Stimulated activated naive CD8-positive, alpha-beta T cell treated with anti-CD3 and anti-CD28 coated beads, Interleukin-15, Interleukin-2, amounts not matched to agents 100 ng/mL and 50 ng/mL, for 24 hours (primary cell): ENCODE measurements around the gene NCCRP1.
A peak's percentile ranks its signal among the peaks of the same experiment; 100 is the strongest.
"Not testable (repeated sequence)": the region's sequence is repeated elsewhere in the genome, so short reads cannot be mapped to it uniquely, and the experiment has no call there.

ENCODE experiments used
- H3K27ac Mint-ChIP-seq: one replicate; pipeline ENCODE4 v1.8.0; 2021; ENCODE audit warnings: mild to moderate bottlenecking, mixed read lengths
- H3K27me3 Mint-ChIP-seq: one replicate; pipeline ENCODE4 v1.8.0; 2021; ENCODE audit warnings: mixed read lengths
- H3K36me3 Mint-ChIP-seq: one replicate; pipeline ENCODE4 v1.8.0; 2021; ENCODE audit warnings: low read depth, mixed read lengths
- H3K4me1 Mint-ChIP-seq: one replicate; pipeline ENCODE4 v1.8.0; 2021; ENCODE audit warnings: low read depth, mixed read lengths
- H3K4me3 Mint-ChIP-seq: one replicate; pipeline ENCODE4 v1.8.0; 2021; ENCODE audit warnings: mild to moderate bottlenecking, mixed read lengths
- H3K9me3 Mint-ChIP-seq: one replicate; pipeline ENCODE4 v1.8.0; 2021; ENCODE audit warnings: mixed read lengths

NCCRP1 gene

DNA sequence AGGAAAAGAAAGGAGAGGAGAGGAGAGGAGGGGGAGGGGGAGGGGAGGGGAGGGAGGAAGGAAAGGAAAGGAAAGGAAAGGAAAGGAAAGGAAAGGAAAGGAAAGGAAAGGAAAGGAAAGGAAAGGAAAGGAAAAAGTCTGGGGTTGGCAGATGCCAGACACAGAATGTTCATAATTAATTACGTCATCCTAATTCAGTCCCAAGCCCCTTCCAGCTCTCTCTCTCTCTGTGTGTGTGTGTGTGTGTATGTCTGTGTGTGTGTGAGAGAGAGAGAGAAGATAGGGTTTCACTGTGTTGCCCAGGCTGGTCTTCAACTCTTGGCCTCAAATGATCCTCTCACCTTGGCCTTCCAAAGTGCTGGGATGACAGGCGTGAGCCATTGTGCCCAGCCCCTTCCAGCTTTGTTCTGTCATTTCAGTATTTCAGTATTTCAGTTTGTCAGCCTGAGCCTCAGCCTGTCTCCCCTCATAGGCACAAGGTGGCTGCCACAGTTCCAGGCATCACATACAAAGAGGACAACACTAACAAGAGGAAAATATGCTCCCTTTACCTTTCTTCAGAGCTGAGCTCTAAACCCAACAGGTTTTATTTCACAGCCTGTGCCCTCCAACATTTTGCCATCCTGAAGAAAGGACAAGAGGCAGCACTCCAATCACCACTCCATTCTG, 33.5 kb downstream of the NCCRP1 start:
- H3K27ac Mint-ChIP-seq, result no peak overlapping the region
- no peaks in the 10 kb centered on the region for H3K9me3 Mint-ChIP-seq
- no peaks in the 10 kb centered on the region for H3K4me1 Mint-ChIP-seq
- peaks cover under 1% of the 10 kb centered on the region for H3K27me3 Mint-ChIP-seq
- no peaks in the 10 kb centered on the region for H3K36me3 Mint-ChIP-seq
- no peak overlapping the region for H3K4me3 Mint-ChIP-seq

DNA sequence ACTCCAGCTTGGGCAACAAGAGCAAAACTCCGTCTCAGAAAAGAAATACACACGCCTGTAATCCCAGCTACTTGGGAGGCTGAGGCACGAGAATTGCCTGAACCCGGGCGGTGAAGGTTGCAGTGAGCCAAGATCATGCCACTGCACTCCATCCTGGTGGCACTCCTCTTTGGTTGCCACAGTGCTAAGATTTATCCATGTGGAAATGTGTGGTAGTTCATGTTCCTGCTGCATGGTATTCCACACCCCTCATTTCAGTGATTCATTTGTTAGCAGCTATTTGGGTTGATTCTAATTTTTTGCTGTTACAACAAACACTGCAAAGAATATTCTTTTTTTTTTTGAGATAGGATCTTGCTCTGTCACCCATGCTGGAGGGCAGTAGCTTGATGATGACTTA, 35.9 kb downstream of the NCCRP1 start:
- no peaks in the 10 kb centered on the region for H3K27me3 Mint-ChIP-seq
- H3K36me3 Mint-ChIP-seq, result no peaks in the 10 kb centered on the region
- no peak overlapping the region for H3K27ac Mint-ChIP-seq
- H3K4me3 Mint-ChIP-seq, result no peak overlapping the region
- no peaks in the 10 kb centered on the region for H3K9me3 Mint-ChIP-seq
- peaks cover 14% of the 10 kb centered on the region for H3K4me1 Mint-ChIP-seq

DNA sequence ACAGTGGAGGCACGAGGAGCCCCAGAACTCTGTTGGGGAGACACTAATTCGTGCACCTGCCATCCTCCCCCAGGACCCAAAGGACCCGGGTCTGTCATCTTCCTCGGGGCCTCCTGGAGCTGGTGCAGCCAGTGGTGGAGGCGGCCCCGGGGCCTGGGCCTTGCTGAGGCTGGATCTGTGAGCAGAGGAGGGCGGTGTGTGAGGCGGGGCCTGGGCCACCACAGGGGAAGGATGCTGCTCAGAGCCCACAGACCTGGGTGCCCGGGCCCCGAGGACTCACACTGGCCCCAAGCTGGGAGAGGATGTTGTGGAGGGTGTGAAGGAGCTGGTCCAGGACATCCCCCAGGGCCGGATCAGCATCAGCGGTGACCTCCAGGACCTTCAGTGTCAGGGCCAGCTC, 39.8 kb downstream of the NCCRP1 start:
- H3K36me3 Mint-ChIP-seq, result no peaks in the 10 kb centered on the region
- peak overlapping the region; percentile 56 for H3K27ac Mint-ChIP-seq
- H3K4me3 Mint-ChIP-seq, result peak overlapping the region; percentile 26
- H3K27me3 Mint-ChIP-seq, result no peaks in the 10 kb centered on the region
- no peaks in the 10 kb centered on the region for H3K9me3 Mint-ChIP-seq
- peaks cover 23% of the 10 kb centered on the region for H3K4me1 Mint-ChIP-seq

DNA sequence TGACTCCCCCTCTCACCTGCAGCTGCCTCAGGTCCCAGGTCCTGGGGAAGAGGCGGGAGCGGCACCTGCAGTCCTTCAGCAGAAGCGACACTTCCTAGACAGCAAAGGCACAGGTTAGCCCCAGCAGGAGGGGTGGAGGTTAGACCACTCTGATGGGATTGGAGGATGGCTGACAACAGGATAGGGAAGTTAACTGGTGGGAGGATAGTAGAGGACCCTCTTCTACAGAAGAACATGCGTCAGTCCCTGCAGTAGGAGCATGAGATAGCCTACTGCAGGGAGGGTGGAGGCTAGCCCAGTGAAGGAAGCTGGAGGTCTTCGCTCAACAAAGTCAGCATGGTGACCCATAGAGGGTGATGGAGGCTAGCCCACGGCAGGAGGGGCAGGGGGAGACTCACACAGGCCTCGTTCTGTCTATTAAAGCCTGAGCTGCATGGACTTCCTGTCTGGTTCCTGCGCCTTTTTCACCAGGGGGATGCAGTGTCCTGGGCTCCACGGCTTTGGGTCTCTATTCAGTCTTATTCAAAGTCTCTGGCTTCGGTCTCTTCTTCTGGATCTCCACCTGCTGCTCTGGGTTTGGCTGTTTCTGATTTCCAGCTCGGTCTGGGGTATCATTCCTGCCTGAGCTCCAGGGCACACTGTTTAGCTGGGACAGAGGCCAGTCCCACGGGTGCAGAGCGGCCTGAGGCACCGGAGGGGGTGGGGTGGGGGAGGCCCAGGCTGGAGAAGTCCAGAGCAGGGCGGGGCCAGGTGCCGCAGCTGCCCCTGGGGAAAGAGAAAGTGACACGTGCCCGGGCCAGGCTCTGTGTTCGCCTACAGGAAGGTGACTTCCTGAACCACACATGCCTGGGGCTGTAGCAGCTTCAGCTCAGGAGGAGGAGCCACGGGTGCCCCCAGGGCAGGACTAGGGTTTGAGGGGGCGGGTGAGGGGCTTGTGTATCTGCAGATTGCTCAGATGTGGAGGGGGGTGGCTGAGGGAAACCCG, 40.7 kb downstream of the NCCRP1 start:
- Mint-ChIP-seq H3K9me3 (no peaks in the 10 kb centered on the region), H3K4me1 (peaks cover 23% of the 10 kb centered on the region), H3K27me3 (no peaks in the 10 kb centered on the region), H3K4me3 (peak overlapping the region; percentile 70), H3K36me3 (no peaks in the 10 kb centered on the region), H3K27ac (peak overlapping the region; percentile 86)

DNA sequence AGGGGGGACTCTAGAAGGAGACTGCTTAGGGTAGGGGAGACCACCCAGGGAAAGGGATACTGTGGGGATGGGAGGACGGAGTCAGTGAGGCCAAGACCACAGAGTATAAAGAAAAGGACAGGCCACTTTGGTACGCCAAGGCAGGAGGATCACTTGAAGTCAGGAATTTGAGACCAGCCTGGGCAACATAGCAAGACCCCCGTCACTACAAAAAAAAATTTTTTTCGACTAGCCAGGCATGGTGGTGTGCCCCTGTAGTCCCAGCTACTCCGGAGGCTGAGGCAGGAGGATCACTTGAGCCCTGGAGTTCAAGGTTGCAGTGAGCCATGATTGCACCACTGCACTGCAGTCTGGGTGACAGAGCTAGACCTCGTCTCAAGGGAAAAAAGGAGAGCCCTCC, 41.4 kb downstream of the NCCRP1 start:
- peaks cover 23% of the 10 kb centered on the region for H3K4me1 Mint-ChIP-seq
- H3K27me3 Mint-ChIP-seq, result no peaks in the 10 kb centered on the region
- peak overlapping the region; percentile 86 for H3K27ac Mint-ChIP-seq
- H3K9me3 Mint-ChIP-seq, result no peaks in the 10 kb centered on the region
- H3K4me3 Mint-ChIP-seq, result peak overlapping the region; percentile 70
- H3K36me3 Mint-ChIP-seq, result no peaks in the 10 kb centered on the region

DNA sequence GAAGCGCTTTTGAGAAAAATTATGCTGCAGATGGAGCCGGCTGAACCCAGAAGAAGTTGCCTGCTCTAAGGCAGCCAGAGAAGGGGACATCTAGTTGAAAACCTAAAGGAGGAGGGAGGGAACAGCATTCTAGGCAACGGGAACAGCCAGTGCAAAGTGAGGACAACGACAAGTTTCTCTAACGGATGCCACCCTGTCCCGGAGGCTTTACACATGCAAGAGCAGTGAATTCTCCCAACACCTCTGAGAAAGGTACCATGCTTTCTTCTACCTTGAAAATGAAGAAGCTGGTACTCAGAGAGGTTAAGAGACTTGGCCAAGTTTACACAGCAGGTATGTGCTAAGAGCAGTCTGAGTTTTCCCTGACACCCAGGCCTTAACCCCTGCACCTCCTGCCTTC, 42.2 kb downstream of the NCCRP1 start:
- Mint-ChIP-seq H3K27me3 (no peaks in the 10 kb centered on the region), H3K27ac (no peak overlapping the region), H3K36me3 (no peaks in the 10 kb centered on the region), H3K9me3 (no peaks in the 10 kb centered on the region), H3K4me1 (peaks cover 23% of the 10 kb centered on the region), H3K4me3 (no peak overlapping the region)

DNA sequence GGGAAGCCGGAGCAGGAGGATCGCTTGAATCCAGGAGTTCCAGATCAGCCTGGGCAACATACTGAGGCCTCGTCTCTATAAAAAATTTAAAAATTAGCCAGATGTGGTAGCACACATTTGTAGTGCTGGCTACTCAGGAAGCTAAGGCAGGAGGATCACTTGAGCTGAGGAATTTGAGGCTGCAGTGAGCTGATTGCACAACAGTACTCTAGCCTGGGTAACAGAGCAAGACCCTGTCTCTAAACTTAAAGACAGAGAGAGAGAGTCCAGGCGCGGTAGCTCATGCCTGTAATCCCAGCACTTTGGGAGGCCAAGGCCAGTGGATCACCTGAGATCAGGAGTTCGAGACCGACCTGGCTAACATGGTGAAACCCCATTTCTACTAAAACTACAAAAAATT, 43.7 kb downstream of the NCCRP1 start:
- Mint-ChIP-seq H3K4me3 (no peak overlapping the region), H3K36me3 (no peaks in the 10 kb centered on the region), H3K4me1 (peaks cover 23% of the 10 kb centered on the region), H3K27ac (no peak overlapping the region), H3K27me3 (no peaks in the 10 kb centered on the region), H3K9me3 (no peaks in the 10 kb centered on the region)

DNA sequence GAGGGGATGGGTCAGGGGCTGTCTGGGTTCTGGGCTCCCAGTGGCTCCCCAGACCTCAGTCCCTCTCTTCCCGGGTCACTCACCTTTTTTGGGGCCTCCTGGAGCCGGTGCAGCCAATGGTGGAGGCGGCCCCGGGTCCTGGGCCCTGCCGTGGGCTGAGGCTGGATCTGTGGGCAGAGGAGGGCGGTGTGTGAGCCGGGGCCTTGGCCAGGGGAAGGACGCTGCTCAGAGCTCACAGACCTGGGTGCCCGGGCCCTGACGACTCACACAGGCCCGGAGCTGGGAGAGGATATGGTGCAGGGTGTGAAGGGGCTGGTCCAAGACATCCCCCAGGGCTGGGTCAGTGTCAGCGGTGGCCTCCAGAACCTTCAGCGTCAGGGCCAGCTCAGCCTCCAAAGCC, 47.0 kb downstream of the NCCRP1 start:
- not testable (repeated sequence) for H3K4me1 Mint-ChIP-seq, H3K27me3 Mint-ChIP-seq, H3K4me3 Mint-ChIP-seq, H3K27ac Mint-ChIP-seq, H3K36me3 Mint-ChIP-seq, H3K9me3 Mint-ChIP-seq

DNA sequence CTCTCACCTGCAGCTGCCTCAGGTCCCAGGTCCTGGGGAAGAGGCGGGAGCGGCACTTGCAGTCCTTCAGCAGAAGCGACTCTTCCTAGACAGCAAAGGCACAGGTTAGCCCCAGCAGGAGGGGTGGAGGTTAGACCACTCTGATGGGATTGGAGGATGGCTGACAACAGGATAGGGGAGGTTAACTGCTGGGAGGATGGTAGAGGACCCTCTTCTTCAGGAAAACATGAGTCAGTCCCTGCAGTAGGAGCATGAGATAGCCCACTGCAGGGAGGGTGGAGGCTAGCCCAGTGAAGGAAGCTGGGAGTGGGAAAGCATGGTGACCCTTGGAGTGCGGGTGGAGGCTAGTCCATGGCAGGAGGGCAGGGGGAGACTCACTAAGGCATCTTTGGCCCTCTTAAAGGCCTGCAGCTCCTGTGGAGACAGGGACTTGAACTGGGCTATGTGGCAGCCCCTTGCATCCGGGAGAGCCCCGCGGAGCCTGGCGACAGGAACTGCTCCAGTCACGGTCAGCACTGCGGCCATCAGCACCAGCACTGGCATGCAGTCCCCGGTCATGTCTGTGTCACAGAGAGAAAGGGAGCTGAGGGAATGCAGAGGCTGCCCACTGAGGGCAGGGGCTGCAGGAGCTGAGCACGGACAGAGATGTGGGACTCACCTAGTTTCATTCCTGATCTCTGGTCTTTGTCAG, 47.8 kb downstream of the NCCRP1 start, which contains the start of gene IFNL3:
Gene IFNL3, minus strand, starts transcription at position 597 of the 691 bp plus-strand sequence. Its CDS starts 39 bp downstream, at position 558.
- H3K27me3 Mint-ChIP-seq, H3K9me3 Mint-ChIP-seq, H3K36me3 Mint-ChIP-seq, H3K4me1 Mint-ChIP-seq, H3K4me3 Mint-ChIP-seq, H3K27ac Mint-ChIP-seq: not testable (repeated sequence)

DNA sequence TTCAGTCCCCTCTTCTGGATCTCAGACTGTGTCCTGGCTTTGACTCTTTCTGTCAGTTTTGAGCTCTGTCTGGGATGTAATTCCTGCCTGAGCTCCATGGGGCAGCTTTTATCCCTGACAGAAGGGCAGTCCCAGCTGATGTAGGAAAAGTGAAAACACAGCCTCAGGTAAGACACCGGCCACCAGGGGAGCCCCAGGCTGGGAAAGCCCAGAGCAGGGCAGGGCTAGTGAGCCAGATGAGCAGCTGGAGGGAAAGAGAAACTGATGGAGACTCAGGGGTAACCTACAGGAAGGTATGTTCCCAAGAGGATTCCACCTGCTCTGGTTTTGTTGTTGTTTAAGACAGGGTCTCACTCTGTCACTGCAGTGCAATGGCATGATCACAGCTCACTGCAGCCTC, 48.4 kb downstream of the NCCRP1 start:
- H3K36me3 Mint-ChIP-seq, H3K27me3 Mint-ChIP-seq, H3K9me3 Mint-ChIP-seq, H3K4me3 Mint-ChIP-seq, H3K4me1 Mint-ChIP-seq, H3K27ac Mint-ChIP-seq: not testable (repeated sequence)

DNA sequence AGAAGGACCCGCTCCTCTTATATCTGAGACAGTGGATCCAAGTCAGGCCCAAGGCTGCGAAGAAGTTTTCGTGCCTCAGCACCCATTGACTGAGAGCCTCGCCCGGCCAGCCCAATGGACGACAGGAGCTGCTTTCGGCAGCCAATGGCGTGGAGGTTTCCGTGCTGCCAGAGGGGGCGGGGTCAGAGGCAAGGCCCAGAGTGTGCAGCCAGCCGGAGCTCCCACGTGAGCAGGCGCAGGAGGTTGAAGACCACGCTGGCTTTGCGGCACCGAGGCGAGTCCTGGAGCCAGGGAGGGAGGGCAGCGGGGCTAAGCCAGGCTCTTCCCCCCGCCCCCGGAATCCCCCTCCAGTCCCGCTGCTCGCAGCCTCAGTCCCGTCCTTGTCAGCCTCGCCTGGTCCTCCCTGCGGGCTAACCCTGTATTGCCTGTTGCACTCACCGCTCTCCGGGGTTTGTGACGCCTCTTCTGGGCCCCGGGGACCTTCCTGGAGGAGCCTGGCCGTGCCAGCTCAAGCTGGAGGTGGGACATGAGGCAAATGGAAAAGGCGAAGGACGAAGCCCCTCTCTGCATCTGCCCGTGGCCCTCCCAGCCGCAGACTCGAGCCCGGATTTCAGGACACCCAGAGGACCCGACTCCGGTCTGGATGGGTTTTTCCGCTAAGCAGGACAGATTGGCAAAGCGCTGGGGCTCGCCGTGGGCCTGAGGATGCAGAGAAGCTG, 50.3 kb downstream of the NCCRP1 start:
- Mint-ChIP-seq H3K9me3 (no peaks in the 10 kb centered on the region), H3K4me3 (no peak overlapping the region), H3K4me1 (peaks cover 6% of the 10 kb centered on the region), H3K36me3 (no peaks in the 10 kb centered on the region), H3K27ac (no peak overlapping the region), H3K27me3 (peaks cover 4% of the 10 kb centered on the region)

DNA sequence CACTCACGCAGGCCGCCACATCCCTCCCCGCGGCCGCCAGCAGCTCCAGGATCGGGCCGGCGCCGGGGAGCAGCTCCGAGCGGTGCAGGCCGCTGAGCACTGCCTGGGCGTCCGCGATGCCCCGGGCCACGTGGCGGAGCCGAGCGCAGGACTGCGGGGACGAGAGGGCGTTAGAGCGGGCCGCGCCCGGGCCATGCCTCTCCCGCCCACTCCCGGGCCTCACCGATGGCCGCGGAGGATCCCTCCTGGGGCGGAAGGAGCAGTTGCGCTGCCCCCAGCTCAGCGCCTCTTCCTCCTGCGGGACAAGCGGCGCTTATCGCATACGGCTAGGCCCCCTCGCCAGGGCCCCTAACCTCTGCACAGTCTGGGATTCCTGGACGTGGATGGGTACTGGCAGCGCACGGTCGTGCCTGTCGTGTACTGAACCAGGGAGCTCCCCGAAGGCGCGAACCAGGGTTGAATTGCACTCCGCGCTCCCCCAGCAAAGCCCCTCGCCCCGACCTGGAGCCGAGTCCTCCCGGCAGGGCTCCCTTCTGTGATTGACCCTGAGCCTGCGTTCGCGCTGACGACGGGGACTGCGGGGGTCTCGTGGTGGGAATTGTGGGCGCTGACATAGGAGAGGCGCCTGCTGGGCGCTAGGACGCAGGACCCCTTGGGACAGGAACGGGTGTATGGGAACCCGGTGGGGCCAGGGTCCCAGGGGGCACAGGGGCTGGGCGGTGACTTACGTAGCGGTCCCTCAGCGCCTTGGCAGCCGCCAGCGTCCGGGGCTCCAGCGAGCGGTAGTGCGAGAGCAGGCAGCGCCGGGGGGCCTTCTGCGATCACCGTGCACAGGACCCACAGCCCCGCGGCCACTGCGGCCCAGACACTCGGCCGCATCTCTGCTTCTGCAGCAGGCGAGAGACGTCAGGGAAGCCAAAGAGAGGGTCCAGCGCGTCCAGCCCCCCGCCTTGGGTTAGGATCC, 51.2 kb downstream of the NCCRP1 start:
- H3K4me3 Mint-ChIP-seq, result no peak overlapping the region
- H3K4me1 Mint-ChIP-seq, result peaks cover 6% of the 10 kb centered on the region
- H3K9me3 Mint-ChIP-seq, result no peaks in the 10 kb centered on the region
- H3K27me3 Mint-ChIP-seq, result peaks cover 4% of the 10 kb centered on the region
- H3K36me3 Mint-ChIP-seq, result no peaks in the 10 kb centered on the region
- no peak overlapping the region for H3K27ac Mint-ChIP-seq

DNA sequence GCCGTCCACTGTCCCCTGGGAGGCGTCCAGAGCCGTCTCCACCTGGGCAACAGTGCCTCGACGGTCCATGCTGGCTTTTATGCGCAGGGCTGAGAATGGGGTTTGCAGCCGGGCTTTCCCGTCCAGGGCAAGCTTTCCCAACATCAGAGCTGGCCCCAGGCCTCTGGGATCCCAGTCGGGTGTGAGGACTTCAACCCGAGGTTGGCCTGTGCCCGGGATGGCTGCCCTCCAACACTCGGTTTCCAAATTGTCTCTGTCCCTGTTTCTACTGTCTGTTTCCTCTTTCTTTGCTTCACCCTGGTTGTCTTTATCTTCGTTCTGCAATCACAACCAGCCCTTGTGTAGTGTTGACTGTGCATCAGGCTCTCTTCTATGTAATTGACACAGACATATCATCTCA, 52.0 kb downstream of the NCCRP1 start, which contains the start of gene IFNL4:
Gene IFNL4, minus strand, starts transcription at position 51 of the 400 bp plus-strand sequence.
- Mint-ChIP-seq H3K36me3 (no peaks in the 10 kb centered on the region), H3K4me1 (peaks cover 6% of the 10 kb centered on the region), H3K9me3 (no peaks in the 10 kb centered on the region), H3K27me3 (peaks cover 4% of the 10 kb centered on the region), H3K4me3 (no peak within 1 kb of the TSS), H3K27ac (no peak within 1 kb of the TSS)

DNA sequence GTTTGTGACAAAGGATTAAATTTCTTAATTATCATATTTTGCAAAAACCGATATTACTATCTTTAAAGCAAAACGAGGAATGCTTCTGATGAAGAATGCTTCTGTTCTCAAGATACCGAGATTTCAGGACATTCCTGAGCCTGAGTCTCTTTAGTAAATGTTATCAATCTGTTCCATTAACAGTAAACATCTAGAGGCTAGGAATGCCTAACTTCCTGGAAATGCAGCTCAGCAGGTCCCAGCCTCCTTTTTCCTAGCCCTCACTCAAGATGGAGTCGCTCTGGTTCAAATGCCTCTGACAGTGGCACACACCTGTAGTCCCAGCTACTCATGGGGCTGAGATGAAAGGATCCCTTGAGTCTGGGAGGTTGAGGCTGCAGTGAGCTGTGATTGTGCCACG, 54.3 kb downstream of the NCCRP1 start:
- H3K9me3 Mint-ChIP-seq, result no peaks in the 10 kb centered on the region
- H3K4me3 Mint-ChIP-seq, result no peak overlapping the region
- peaks cover 6% of the 10 kb centered on the region for H3K4me1 Mint-ChIP-seq
- no peak overlapping the region for H3K27ac Mint-ChIP-seq
- peaks cover 4% of the 10 kb centered on the region for H3K27me3 Mint-ChIP-seq
- no peaks in the 10 kb centered on the region for H3K36me3 Mint-ChIP-seq
